Superior temporal gyrus (tissue), 1 donor: ENCODE results near the gene LMO1.

Experiments used
- DNase-seq: peaks from one replicate; pipeline ENCODE4 v3.0.0-alpha.2; 2016; ENCODE audit errors: extremely low spot score

The LMO1 gene

DNA sequence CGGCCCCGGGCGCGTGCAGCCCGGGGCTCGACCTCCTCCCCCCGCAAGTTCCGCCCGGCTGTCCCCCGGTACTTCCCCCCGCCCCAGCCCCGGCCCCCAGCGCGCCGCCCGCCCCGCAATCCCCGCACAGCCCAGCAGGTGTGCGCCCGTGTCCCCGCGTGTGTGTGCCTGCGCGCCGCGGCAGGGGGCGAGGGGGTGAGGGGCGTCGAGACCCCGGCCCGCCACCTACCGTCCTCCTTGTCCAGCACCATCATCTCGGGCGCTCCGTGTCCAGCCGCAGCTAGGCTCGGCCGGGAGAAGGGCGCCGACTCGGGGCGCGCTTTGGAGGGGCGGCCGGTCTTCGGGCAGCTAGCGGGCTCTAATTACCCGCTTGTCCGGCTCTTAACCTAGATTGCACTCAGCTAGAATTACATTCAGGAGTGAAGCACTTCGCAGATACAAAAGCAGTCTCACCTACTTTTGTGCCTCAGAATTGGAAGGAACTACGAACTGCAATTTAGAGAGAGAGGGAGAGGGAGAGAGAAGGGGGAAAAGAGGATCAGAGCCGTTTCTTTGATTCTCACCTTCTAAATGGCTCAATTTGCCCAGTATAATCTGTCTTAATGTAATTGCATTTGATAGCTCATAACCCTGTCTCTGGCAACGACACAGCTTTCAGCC lies 439 bp downstream of the LMO1 start:
- peak; percentile 43 for DNase-seq

DNA sequence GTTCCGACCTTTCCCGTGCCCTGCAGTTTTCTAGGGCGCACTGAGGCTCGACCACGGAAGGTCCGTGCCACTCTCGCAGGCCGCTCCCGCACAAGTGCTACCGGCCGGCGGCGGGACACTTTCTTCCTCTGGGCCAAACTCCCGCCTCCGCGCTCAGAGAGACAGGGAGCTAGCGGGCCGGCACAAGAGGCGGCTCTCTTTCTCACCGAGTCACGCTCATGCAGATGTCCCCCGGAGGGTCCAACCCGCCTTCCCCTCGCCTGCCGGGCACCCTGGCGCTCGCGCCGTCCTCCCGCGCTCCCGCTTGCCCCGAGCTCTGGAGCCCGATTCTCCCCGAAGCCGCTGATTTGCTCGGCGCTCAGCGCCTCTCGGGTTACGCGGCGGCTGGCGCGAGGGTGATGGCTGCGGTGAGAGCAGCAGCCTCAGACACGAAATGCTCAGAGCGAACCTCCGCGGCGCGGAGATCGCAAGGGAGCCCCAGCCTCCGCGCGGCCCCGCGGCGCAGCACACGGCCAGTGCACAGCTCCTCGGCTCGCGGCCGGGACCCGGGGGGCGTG lies 1.0 kb downstream of the LMO1 start:
- no peak for DNase-seq

DNA sequence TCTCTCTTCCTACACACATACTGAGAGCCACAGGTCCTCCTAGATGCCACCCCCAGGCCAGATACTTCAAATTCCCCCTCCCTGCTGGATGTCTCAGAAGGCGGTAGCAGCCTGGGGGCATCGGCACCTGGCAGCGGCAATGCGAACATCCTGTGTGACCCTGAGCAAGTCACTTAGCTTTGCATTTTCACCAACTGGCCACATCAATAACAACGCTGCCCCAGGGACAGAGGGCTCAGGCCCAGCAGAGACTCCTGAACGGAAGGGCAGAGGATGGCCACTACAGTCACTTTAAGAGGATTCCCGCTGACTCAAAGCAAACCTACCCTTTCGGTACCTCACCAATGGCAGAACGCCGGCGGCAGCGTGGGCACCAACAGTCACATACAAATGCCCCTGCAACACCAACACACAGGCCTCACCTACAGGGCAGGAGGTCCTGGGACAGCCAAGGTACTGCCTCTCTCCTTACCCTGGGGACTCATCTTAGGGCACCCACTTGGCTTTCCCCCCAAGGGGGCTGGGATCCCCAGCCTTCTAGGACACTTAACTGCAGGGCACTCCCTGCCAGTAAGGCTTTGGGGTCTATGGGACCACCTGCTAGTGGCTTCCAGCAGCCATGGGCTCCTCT lies 1.6 kb downstream of the LMO1 start:
- no peak for DNase-seq

DNA sequence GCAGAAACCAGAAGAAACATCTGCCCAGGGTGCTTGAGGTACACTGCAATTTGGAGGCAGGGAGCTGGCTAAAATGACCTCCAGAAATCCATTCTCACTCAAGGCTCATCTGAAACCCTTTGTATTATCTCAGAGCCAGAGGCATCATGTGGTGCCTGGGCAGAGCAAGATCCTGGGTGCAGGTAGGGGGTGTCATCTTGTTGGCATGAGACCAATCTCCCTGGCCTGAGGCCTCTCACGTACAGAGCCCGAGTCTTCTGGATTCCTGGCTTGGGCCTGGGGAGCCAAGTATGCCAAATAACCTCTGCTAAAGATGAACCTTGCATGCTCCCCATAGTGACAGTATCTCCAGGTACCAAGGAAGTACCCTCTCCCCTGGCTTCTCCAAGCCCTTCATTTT lies 2.4 kb downstream of the LMO1 start:
- DNase-seq, result no peak

DNA sequence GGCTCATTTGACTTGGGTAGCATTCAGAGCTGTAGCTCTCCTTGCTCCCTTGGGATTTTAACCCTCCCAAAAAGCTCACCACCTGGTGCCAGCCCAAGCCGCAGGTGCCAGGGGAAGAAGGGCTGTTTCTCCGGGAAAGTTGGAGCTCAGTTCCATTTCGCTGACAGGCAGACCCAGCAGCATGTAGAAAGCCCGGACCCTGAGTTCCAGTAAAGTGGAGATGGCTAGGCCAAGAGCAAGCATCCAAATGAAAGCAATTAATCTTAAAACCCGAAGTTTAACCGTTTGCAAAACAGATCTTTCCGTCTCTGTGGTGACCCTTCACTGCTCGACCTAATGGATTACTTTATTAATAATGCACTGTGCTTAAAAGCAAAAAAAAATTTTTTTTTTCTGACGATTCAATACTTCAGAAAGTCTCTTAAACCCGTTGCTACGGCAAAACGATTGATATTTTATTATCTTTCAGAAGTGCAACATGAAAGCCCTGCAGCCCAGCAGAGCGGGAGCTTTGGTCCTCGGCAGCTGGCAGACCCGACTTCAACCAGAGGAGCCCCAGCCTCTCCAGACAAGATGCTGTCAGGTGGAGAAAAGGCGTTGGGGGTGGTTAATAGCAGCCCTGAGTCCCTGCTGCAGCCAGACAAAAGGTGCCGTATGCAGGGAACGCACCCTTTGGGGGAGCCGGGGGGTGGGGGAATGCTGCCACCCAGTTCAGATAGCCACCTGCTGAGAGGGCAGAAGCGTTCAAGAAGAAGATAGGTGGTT lies 3.3 kb downstream of the LMO1 start:
- DNase-seq, result no peak

DNA sequence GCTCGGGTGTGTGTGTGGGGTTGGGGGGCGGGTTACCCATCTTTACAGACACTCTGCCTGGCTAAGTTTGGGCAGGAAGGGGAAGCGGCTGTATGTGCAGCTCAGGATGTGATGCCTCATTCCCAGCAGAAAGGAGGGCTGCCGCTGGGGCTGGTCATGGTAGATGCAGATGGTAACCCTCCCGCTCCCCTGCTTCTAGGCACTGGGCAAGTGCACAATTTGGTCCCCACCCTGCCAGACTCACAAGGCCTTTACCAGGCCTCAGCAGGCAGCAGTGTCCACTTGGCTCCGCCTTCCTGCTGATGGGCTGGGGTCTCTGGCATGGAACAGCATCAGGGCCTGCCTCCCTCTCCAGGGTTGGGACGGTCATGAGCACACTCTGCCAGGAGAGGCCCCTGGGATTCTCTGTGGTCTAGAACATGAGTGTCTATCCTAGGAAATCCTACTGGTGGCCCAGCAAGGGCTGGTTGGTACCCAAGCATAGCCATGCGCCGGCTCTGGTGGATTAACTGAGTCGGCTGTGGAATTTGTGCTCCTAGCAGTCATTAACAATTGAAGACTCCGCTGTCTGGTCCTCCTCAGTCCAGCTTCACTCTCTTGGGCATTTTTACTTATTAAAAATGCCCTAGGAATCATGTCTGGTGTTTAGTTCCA lies 4.2 kb downstream of the LMO1 start:
- DNase-seq, result no peak

DNA sequence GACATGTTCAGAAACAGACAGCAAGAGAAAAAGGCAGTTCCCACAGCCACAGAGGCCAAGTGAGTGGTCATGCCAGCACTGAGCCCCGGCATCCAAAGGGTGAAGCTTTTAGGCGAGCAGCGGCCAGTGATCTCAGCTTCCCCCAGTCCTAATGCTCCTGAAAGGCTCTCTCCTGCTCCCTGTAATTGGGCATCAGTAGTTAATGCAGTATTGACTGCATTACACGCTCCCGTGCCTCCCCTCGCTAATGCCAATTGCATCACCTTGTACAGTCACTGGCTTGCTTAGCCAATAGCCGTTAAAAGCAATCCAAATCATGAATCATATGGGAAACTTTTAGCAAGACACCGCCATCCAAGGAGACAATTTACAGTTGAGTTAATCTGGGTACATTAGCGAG lies 4.9 kb downstream of the LMO1 start:
- no peak for DNase-seq

DNA sequence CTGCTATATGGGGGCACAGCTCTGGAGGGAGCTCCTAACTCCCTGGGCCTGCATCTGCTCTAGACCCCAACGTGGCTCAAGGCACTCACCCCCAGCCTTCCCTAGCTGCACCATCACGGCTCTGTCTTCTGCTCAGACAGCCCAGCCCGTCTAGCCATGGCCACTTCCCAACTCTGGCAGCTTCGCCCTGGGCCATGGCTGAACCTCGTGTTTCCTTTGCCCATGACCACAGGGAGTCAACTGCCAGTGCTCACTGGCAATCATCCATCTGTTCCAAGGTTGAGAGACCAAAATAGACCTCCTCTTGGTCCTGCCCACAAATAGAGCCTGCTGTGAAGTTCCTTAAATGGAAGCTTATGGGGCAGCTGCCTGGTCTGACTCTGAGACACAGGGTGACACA lies 5.4 kb downstream of the LMO1 start:
- no peak for DNase-seq

DNA sequence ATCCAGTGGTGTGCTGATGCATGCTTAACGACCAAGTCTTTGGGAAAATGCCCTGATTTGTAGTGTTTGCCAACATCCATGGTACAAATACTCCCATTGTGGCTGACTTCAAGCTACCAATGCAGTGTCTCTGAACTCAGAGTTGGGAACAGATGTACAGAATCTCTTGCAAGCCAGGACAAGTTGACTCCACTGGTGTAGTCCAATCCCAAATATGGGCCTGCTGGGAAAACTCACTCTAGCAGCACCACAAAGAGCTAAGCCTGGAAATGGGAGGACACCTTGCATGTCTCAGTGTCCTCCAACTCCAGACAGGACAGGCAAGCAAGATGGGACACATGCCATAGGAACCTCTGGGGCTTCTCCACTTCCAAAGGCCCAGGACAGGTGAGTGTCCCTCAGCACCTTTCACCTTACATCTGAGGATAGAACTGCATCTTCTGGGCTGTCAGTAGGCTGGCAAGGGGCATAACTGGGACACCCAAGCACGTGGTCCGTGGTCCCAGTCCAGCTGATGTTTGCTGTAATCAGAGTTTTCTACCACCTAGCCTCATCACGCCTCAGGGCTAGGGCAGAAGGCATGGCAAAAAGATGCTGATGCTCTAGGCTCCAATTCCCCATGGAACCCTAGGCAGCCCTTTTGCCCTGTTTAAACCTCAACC lies 6.5 kb downstream of the LMO1 start:
- DNase-seq, result peak; percentile 85

DNA sequence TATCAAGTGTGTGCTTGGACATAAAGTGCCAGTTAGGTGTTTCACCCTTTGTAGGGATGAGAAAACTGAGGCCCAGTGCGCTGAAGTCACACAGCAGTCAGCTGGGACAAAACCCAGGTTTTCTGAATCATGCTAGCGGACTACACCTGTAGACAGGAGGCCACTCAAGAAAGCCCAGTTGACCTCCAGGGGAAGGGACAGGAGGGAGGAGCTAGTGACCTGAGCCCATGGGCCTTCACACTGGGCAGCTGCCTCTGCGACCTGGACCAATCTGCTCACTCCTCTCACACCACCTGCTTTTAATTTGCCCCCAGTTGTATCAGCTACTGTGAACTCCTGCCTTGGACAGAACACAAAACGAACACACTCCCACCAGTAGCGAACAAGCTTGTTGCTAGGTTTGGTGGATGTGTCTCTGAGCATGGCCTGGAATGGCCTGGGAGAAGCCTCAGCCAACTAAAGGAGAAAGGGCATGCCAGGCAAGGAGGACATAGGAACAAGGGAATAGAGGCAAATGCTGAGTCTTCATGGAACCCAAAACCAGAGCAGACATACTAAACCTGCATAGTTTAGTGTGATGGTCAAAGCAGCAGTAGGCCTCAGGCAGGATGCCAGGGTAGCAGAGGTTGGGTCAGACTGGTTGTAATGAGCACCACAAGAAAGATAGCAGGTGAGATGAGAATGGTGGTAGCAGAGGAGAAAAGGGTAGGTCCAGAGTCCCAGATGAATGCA lies 7.2 kb downstream of the LMO1 start:
- DNase-seq, result no peak

DNA sequence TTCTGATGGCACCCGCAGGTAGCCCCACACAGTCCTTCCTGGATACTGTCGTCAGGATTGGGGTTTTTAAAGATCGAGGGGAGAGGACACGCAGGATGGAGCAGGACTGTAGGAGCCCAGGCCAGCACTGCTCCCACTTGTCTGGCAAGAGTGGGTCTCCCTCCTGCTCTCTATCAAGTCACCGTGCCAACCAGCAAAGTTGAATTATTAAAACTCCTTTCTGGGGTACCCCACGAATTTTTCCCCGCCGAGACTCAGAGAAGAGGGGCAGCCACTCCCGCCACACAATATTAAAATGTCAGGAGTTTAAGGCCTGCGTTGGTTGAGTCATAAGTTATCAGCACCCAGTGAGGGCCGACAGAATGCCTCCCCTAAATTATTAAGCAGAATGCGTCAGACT lies 10.1 kb downstream of the LMO1 start:
- DNase-seq, result no peak

DNA sequence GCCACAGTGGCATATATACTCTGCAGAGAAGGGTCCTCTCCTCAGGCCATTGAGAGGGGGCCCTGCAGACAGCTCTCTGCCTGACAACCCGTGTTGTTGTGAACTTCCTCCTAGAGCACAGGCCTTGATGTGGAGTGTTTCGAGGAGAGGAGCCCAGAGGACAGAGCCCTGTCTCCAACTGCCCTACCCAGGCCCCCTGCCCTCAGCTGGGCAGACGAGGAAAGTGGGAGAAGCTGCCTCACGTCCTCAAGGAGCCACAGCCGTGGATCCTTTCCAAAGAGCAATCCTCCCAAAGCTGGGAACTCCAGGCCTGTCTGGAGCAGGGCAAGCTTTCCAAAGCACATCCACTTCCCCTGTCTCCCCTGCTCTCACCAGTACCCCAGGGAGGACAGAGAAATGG lies 10.7 kb downstream of the LMO1 start:
- DNase-seq, result no peak

DNA sequence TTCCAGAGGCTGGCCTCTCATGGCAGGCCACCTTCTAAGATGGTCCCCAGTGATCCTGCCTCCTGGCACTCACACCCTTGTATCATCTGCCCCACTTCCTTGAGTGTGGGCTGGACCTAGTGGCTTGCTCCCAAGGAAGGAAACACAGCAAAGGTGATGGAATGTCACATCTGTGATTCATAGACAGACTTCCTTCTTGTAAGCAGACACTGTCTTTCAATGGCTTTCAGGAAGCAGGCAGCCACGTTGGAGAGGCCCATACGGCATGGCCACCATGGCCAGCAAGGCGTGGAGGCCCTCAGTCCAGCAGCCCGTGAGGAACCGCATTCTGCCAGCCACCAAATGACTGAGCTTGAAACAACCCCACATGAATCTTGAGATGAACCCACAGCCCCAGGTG lies 11.3 kb downstream of the LMO1 start:
- DNase-seq, result no peak

DNA sequence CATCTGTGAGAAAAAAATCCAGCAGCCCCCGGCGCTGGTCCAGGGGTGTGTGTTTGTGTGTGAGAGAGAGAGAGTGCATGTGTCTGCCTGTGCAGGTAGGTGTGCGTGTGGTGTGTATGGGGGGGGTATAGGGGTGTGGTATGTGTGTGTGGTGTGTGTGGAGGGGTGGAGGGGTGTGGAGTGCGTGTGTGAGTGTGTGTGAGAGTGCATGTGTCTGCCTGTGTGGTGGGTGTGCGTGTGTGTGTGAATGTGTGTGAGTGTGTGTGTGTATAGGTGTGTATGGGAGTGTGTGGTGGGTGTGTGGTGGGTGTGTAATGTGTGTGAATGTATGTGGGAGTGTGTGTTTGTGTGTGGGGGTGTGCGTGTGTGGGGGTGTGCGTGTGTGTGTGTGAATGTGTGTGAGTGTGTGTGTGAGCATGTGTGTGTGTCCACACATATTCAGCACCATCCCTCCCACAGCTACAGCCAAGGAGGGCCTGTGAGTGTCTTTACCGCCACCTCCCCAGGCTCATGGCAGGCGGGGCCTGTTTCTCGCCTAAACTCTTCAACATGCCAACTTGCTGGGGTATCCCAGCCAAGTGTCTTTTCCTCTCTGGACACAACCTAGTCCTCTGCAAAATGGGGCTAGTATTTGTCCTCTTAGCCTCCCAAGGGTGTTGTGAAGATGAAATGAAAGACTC lies 11.9 kb downstream of the LMO1 start:
- DNase-seq, result no peak

DNA sequence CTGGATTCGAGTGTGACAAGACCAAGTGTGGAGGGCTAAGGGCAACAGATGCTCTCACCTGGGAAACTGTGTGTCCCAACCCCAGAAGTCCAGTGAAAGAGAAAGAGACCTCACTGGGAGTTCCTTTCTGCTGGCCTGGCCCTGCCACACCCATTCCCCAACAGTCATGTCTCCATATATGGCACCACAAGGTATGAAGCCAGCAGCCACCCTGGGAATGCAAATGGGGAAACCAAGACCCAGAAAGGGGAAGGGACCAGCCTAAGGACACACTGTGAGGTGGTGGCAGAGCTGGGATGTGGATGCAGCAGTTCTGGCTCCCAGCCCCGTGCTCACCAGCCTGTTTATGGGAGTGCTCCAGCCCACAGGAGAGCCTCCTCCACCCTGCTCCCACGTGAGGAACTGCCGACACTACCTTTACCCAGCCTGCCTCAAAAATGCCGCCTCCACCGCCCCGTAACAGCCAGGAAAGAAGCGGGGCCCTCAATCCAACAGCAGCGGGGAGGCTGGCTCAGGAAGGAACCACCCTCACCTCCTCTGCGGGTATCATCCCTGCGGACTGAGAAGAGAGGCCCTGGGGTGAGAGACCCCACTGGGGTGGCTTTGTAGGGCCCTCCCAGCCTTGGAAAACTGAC lies 12.6 kb downstream of the LMO1 start:
- no peak for DNase-seq

DNA sequence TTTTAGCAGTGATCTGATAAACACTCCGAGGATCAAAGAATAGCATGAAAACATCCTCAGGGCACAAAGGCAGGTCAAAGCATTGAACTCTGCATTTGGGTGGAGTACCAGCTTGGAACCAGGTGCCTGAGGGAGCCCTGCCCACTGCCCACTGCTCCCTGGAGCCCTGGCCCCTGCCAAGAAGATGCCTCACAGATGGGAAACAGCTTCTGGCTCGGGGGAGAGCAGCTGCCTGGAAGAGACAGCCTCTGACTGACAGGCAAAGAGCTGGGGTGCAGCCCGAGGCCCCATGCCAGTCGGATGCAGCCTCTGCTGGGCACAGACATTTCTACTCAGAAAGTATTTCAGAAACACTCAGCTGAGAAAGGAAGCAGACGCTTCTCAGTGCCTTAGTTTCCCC lies 13.2 kb downstream of the LMO1 start:
- DNase-seq, result no peak

DNA sequence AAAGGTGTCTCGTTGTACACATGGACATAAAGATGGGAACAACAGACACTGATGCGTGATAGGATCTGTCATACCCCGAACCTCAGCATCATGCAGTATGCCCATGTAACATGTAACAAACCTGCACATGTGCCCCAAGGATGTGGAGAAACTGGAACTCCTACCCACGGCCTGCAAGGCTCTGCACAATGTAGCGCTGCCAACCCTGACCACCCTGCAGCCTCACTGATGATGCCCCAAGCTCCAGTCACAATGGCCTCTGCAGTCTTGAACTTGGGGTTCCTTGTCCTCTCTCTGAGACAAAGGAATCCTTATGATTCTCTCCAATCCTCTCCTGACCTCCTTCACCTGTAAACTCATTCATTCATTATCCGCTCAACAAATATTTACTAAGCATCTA lies 14.2 kb downstream of the LMO1 start:
- no peak for DNase-seq

DNA sequence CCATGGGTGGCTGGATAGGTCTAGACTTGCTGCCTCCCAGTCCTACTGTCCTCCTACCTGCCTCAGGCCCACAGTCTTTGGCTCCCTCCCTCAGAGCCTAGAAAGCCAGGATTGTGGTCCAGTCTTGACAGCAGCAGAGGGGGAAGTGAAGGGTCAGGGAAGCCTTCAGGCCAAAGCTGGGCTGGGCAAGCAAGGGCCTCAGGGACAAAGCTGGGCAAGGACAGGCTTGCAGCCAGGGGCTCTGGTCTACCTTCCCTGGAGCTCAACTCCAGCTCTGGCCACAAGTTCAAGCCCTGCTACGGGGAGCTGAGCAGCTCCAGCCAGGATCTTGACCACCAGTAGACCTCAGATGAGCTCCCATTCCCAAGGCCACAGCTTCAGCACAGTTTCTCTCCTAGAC lies 14.9 kb downstream of the LMO1 start:
- DNase-seq, result no peak

DNA sequence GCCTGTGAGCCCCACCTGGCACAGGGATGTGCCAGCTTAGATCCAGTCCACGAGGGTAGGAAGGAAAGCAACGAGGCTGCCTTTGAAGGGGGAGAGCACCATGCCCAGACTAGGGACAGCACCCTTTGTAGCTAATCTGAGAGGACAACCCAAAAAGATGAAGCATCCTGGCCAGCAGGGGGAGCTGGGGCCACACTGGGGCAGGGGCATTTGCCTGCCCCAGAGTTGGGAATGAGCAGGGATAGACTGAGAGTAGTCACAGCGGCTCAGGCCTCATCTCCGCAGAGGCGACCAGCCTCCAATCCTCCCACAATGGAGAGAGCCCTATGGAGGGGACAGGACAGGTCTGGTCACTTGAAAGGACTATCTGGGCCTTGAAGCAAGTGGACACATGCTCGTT lies 16.4 kb downstream of the LMO1 start:
- DNase-seq, result no peak

DNA sequence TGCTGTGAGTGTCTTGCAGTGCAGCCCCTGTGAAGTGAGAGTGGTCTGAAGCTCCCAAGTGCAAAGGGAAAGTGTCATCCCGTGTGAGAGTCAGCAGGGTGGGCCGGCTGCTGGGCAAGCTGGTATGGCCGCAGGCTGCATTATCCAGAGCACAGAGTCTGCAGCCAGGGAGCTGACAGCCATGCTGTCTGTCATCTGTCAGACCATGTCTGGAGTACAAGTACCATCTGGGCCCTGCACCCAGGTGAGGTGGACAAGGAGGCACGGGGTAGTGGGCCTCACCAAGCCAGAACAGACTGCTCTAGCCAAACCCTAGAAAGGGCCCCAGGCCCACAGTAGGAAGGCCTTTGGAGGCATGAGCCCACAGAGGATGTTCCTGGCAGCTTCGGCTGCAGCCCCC lies 20.2 kb downstream of the LMO1 start:
- DNase-seq, result no peak
